GM13977 (cell line): ENCODE measurements around the gene PCDH18.
"Not testable (repeated sequence)": the region's sequence is repeated elsewhere in the genome, so short reads cannot be mapped to it uniquely, and the experiment has no call there.

Experiments
- DNase-seq: peaks from one replicate; pipeline ENCODE4 v3.0.0; 2012; ENCODE audit warnings: low spot score
- CTCF ChIP-seq: IDR thresholded peaks from 2 replicates; pipeline ENCODE4 v1.5.1; 2012; ENCODE audit warnings: mild to moderate bottlenecking, control low read depth; ENCODE audit not compliant: insufficient read depth; ENCODE audit errors: extremely low read depth, missing control alignments
- in situ Hi-C: fragments of 300-500 bp; cut with MboI; formaldehyde crosslinking; loops from one replicate; pipeline ENCODE4 v1.12.0; 2022; ENCODE audit warnings: low sequenced_read_pairs, low pct_unique_long_range_greater_than_20kb, mixed read lengths, inconsistent platforms; ENCODE audit not compliant: unreplicated experiment

PCDH18 gene

GRCh38 chr4:137502339-137503129, 29.8 kb downstream of the PCDH18 start:
- in situ Hi-C loops = no loop called here
- TF ChIP-seq CTCF = no peak
- DNase-seq = no peak

- in situ Hi-C loops = not testable (repeated sequence)
Observed at GRCh38 chr4:137496267-137496666, 36.0 kb downstream of the PCDH18 start.

GRCh38 chr4:137495578-137495977, 36.7 kb downstream of the PCDH18 start:
- no peak for TF ChIP-seq CTCF
- DNase-seq = no peak
- in situ Hi-C loops = no loop called here

More at GRCh38 chr4:137496267-137496666, 36.0 kb downstream of the PCDH18 start:
- not testable (repeated sequence) for DNase-seq

DNA sequence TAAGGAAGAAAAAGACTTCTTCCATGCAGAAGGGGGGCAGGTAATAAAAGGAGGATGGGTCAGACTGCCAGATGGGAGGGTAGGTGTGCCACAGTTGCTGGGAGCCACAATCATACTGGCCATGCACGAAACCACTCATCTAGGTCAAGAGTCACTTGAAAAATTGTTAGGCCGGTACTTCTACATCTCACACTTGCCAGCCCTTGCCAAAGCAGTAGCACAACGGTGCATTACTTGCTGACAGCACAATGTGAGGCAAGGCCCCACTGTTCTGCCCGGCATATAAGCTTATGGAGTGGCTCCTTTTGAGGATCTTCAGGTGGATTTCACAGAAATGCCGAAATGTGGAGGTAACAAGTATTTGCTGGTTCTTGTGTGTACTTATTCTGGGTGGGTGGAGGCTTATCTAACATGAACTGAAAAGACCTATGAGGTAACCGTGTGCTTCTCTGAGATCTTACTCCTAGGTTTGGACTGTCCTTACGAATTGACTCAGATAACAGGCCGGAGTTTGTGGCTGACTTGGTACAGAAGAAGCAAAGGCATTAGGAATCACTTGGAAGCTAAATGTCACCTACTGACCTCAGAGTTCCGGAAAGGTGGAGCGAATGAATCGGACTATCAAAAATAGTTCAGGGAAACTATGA, 48.9 kb downstream of the PCDH18 start:
- in situ Hi-C loops, DNase-seq: not testable (repeated sequence)

GRCh38 chr4:137479657-137480056, 52.6 kb downstream of the PCDH18 start:
- in situ Hi-C loops = not testable (repeated sequence)

DNA sequence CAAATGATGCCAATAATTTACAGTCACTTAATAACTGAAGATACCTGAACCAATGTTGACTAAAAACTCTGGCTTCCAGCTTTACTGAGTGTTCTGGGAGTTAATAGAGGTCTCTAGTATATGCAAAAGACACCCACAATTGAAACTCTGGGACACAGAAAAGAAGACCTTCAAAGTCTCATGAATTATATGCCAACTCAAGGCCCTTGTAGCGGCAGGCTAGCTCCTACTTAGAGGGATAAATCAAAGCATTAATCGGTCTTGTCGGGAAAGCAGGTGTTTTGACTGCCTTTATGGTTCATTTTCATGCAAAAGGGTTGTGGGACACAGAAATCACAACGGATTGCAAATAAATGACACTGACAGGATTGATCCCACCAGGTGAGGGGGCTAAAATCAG, 55.9 kb downstream of the PCDH18 start:
- TF ChIP-seq CTCF = no peak
- in situ Hi-C loops = no loop called here
- no peak for DNase-seq

More at GRCh38 chr4:137479657-137480056, 52.6 kb downstream of the PCDH18 start:
- not testable (repeated sequence) for DNase-seq

DNA sequence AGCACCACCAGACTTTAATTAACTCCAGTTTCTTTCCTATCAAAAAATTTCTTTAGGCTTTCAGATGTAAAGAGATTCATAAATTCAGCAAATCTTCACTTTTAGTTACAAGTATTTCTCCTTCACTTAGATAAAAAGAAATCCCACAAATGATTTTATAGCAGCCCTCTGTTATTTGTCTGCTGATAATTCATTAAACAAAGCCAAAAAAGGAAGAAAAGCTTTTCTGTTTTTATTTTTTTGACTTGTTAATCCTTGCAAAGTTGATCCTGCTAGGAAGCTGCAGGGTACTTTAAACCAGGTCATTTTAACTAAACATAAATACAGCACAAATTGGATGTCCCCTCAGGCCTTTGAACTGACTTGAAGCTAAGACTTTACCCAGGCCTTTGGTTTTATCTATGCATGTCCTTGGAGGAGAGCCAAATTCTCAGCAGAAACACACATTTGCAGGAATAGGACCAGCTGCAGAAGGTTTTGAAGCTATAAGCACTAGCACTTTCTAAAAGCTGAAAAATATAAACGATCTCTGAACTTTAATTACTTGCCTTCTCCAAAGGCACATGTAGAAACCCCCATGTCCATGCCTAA, 57.5 kb downstream of the PCDH18 start:
- no peak for TF ChIP-seq CTCF
- in situ Hi-C loops = no loop called here
- no peak for DNase-seq

DNA sequence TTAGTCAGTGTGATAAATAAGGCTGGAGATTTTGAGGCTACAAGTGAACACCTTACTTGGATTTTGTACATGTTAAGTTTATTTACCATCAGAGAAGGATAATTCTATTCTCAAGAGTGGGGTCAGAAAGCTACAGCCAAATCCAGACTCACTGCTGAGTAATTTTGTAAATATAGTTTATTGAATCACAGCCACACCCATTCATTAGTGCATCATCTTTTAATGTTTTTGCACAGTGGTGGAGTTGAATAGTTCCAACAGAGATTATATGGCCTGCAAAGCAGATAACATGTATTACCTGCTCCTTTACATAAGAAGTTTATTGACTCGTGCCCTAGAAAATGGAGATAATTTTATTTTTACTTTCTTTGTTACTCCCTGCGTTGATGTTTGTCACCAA, 60.4 kb downstream of the PCDH18 start:
- no peak for TF ChIP-seq CTCF
- in situ Hi-C loops = no loop called here
- DNase-seq = no peak
